ENCODE results near the gene ROBO1.
"Not testable (repeated sequence)": the region's sequence is repeated elsewhere in the genome, so short reads cannot be mapped to it uniquely, and the experiment has no call there.

Gene ROBO1

DNA sequence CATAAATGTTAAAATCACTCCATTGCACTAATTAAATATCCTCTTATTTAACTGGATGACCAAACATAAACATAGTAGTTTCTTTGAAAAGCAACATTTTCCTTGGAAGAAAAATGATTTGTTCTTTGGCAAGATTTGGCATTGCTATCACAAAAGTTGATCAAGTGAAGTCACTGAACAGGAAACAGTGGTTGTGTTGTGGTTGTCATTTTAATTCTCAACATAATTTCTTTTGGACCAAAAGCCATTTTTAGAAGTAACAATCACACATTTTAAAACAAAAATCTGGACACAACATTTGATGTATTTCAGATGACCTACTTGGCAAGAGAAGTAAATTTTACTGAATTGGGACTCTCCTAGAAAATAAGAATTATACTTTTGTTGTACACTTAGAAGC is 872.3 kb downstream of the ROBO1 start:
- no peak for DNase-seq

- no peak for DNase-seq
Observed at GRCh38 chr3:78894787-78895186, 873.0 kb downstream of the ROBO1 start.

DNA sequence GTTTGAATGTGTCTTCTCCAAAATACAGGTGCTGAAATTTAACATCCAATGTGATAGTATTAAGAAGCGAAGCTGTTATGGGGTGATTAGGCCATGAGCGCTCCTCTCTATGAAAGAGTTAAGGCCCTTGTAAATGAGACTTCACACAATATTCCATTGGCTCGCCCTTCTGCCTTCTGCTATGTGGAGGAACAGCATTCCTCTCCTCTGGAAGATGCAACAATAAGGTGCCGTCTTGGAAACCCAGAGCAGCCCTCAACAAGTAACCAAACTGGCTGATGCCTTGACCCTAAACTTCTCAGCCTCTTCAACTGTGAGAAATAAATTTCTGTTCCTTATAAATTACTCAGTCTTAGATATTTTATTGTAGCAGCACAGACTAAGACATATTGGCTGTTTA is 874.6 kb downstream of the ROBO1 start:
- DNase-seq = no peak

DNA sequence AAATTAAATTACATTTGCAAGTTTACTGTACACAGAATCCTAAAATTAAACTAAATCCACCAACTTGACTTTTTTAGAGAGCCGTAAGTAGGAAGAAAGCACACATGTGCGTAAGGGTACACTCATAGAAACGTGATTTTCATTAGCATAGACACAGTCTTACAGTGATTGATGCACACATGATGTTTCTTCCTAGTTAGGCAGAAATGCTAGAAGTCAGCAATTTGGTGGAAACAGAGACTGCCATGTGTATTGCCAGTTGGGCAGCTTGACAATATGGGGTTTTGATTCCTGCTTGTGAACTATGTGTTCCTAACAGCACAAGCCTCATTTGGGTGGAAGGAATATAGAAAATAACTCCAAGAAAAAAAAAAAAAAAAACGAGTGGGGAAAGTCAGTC is 878.5 kb downstream of the ROBO1 start:
- DNase-seq = no peak

- DNase-seq = no peak
Observed at GRCh38 chr3:78888635-78889034, 879.2 kb downstream of the ROBO1 start.

- no peak for DNase-seq
Observed at GRCh38 chr3:78887547-78888011, 880.2 kb downstream of the ROBO1 start.

DNA sequence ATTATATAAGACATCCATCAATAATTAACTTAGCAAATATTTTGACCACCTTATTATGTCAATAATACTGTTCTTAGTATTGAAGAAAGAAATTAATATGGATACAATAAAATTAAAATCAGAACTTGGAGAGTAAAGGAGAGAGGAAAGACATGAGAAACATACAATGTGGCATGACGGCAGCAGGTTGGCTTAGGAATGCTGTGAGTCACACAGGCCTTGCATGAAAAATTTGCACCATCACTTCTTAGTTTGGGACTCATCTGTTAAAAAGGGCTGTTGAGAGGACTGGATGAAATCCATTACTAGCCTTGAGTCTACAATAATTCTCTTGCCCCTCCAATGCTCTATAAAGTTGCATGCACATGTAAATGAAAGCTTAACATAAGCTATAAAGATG is 880.8 kb downstream of the ROBO1 start:
- no peak for DNase-seq

GRCh38 chr3:78884567-78884966 is 883.2 kb downstream of the ROBO1 start:
- not testable (repeated sequence) for DNase-seq

DNA sequence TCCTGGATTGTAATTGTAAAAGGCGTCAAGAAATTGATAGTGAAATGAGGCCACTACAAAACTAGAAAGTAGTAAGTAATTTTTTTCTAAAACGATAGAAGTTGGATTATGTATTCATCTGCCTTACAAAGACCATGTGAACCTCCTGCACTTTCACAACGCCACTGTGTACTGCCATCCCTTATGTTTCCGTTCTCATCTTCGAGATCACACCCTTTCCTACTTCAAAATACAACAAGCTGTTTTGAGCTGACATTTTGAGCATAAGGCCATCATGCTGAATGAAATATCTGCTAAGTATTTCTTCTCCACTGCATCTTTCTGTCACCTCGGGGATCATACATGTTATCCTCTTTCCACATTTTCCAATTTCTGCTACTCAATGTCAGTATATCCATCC is 885.5 kb downstream of the ROBO1 start:
- DNase-seq = no peak

GRCh38 chr3:78881501-78881900 is 886.3 kb downstream of the ROBO1 start:
- DNase-seq = no peak

GRCh38 chr3:78880603-78881461 is 887.0 kb downstream of the ROBO1 start:
- DNase-seq = no peak

DNA sequence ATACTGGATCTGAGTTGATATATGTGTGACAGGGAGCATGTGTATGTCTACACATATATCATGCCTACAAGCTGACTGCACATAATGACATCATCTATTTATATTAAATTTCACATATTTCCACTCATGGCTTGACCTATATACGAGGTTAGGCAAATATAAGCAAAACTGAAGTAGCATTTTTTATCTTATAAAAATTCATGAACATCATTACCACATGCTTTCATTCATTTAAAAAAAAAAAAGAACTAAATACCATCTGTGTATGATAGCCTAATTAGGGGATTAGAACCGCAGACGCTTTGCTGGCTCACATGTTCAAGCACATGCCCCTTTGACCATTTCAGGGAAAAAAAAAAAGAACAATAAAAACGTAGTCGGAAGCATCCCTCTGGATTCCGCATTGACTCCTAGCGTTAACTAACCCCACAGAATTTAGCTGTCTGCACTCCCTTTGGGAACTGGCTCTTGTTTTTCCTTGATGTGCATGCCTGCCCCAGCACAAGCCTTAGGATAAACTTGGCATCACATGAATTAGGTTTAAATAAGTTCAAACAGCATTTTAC is 888.4 kb downstream of the ROBO1 start:
- no peak for DNase-seq

DNA sequence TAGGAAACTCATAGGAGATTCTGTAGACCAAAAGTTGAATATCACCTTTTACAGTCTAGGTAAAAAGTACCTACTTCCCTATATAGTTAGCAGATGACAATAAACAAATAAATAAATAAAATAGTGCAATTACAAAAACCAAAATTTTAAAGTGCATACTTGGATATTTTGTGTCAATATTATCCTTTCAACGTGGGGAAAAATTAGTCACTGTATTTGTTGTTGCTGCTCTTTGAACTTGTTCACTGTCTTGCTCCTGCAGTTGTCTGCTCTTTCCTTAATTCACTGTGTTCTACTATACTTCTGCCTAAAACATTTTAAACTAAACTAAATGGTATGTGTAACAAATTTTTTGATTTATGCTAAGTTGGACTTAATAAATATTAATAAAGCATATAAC is 889.0 kb downstream of the ROBO1 start:
- DNase-seq = no peak

DNA sequence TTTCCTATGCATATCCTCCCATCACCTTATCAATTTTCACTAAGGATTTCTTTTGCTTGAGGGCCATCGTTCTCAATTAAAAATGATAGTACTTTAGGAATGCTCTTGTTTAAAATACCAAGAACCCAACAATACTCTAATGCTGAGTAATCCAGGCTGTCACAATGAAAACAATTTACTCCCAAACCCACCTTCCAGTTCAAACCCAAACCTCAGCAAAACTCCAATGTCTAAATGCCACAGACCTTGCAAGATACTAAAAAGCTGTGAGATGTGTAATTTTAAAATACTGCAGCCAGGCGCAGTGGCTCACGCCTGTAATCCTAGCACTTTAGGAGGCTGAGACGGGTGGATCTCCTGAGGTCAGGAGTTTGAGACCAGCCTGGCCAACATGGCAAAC is 889.8 kb downstream of the ROBO1 start:
- DNase-seq = no peak

- DNase-seq = no peak
Observed at GRCh38 chr3:78875851-78876250, 891.9 kb downstream of the ROBO1 start.

DNA sequence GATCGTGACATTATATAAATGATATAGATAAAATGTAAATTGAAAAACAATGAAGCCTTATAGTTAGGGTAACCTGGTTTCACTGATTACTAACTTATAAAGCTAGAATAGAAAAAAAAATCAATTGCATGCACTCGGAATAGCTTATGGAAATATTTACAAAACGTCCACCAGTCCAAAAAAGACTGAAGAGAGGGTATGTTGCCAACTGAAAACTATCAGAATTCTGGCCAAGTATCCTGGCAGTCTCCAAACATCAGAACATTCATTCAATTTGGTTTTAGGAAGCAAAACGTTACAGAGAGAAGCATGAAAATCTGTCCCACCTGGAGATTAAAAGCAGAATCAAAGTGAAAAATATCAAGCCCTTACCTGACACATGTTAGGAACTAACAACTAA is 892.4 kb downstream of the ROBO1 start:
- no peak for DNase-seq

GRCh38 chr3:78873641-78874040 is 894.2 kb downstream of the ROBO1 start:
- DNase-seq = no peak

DNA sequence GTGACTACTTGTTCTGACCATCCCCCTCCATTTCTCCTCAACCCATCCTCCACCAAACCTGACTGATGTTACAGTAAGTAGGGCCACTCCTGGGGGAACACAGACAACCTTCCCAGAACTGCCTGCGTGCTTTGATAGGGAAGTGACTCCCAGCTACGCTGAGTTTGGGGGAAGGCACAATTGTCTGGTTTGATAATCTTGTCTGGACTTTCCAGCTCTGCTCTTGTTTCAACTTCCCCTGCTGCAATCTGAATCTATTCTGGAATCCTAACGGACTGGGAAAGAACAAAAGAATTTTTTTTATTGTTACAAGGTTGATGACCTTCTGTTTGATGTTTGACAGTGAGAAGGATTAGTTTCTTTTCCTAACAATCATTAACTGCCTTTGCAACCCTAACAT is 895.6 kb downstream of the ROBO1 start:
- DNase-seq = no peak

- no peak for DNase-seq
Observed at GRCh38 chr3:78871048-78871447, 896.8 kb downstream of the ROBO1 start.

GRCh38 chr3:78870484-78870883 is 897.3 kb downstream of the ROBO1 start:
- DNase-seq = no peak

DNA sequence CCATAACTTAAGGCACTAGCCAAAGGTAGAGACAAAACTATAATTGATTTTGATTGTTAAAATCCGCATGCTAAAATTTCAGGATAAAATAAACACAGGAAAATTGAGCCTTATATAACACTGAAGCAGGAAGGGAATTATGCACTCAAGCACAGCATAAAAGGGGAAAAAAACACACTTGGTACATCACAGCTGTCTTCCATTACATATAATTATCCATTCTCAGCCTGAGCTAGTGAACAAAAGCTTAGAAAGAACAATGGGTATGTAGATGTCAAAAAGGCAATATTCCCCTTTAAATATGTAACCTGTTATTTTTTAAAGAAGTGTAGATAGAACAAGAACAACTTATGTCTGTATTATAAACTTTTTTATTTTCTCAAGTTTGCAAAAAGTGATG is 899.2 kb downstream of the ROBO1 start:
- no peak for DNase-seq

DNA sequence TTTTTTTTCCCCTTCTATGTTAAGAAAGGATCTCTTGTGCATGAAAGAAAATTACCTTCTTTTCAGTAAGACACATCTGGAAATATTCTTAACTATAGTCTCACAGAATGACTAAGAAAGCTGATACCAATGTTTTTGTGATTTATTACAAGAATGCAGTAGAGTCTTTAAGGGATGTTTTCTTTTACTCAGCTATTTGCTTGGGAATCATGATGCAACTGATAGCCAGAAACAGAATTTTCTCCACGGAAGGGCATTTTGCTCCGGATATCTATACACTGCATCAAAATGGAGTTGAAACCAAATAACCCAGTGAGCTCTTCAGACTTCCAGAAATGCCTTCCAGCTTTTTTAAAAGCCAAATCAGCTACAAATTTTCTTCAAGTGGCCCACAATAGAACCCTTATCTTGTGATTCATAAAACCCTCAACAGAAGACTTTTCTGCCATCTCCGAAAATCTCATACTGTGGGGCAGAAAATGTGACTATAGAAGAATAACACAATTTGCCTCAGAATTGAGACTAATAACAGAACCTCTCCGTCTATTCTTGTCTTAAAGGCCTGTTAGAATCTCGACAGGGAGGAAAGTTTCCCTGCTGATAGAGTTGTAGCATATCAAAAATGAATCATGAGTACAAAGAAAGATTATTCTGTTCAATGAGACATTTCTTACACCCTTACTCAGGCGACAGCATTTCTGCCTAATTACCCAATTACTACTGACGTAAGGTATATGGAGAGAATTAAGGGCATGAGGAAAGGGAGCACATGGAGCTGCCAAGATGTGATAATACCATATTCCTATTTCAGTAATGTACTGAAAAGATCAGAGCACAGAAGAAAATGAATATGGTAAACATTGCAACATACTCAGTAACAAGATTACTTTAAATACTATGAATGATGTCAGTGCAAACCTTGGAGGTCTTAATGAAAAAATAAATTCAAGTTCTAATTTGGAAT is 900.1 kb downstream of the ROBO1 start:
- no peak for DNase-seq

Data from activated CD4-positive, alpha-beta T cell treated with anti-CD3 and anti-CD28 coated beads, Interleukin-2, amount 50 U/mL, for 4 hours (primary cell).